IgD-negative memory B cell (primary cell): Measurements from ENCODE around the gene NR3C1. TPM values are rescaled to one million over a fixed set of nuclear protein-coding genes. Genes with fewer than 3 reads are reported as not detected.
"Not testable (repeated sequence)": the region's sequence is repeated elsewhere in the genome, so short reads cannot be mapped to it uniquely, and the experiment has no call there.

Source experiments
- H3K27ac Mint-ChIP-seq, 3 donors: one replicate each; pipeline ENCODE4 v1.8.0; 2020 to 2022; ENCODE audit warnings: mild to moderate bottlenecking in 3 of 3, mixed read lengths in 3 of 3, moderate library complexity in 1 of 3
- H3K27me3 Mint-ChIP-seq: one replicate; pipeline ENCODE4 v1.8.0; 2021; ENCODE audit warnings: mixed read lengths
- H3K36me3 Mint-ChIP-seq: one replicate; pipeline ENCODE4 v1.8.0; 2020; ENCODE audit warnings: mild to moderate bottlenecking, mixed read lengths
- H3K4me1 Mint-ChIP-seq, 3 donors: one replicate each; pipeline ENCODE4 v1.8.0; 2020 to 2022; ENCODE audit warnings: mixed read lengths in 3 of 3, mild to moderate bottlenecking in 1 of 3
- H3K4me3 Mint-ChIP-seq, 4 donors: one replicate each; pipeline ENCODE4 v1.8.0; 2020 to 2022; ENCODE audit warnings: mild to moderate bottlenecking in 4 of 4, mixed read lengths in 4 of 4, moderate library complexity in 3 of 4
- H3K9me3 Mint-ChIP-seq, 3 donors: one replicate each; pipeline ENCODE4 v1.8.0; 2020 to 2021; ENCODE audit warnings: mixed read lengths in 3 of 3, mild to moderate bottlenecking in 1 of 3
- polyA plus RNA-seq: library from polyadenylated mRNA; unstranded; fragments of 300-500 nt; fragmentation: Illumina TruSeq; gene quantifications from one replicate; pipeline ENCODE4 v1.2.3, GENCODE V29; 2021

The NR3C1 gene
- polyA plus RNA-seq, 1 donor from 2014 or later = 78.4 TPM

- Mint-ChIP-seq H3K27ac (no peak overlapping the region), H3K4me1 (peaks cover 14 to 19% (median 18%) of the 10 kb centered on the region in 3 donors), H3K27me3 (no peaks in the 10 kb centered on the region), H3K36me3 (peaks cover 12% of the 10 kb centered on the region), H3K9me3 (peaks cover 1 to 7% (median 5%) of the 10 kb centered on the region in 3 donors), H3K4me3 (no peak overlapping the region)
These were observed 71.5 kb downstream of the NR3C1 start for GRCh38 chr5:143331956-143332355.

GRCh38 chr5:143329843-143330242 is 73.6 kb downstream of the NR3C1 start:
- Mint-ChIP-seq H3K4me3 (no peak overlapping the region), H3K36me3 (peaks cover 13% of the 10 kb centered on the region), H3K27me3 (no peaks in the 10 kb centered on the region), H3K27ac (no peak overlapping the region), H3K4me1 (peaks cover 12 to 18% (median 17%) of the 10 kb centered on the region in 3 donors), H3K9me3 (peaks cover 5 to 9% (median 9%) of the 10 kb centered on the region in 3 donors)

GRCh38 chr5:143328589-143329220 is 74.8 kb downstream of the NR3C1 start:
- H3K27me3 Mint-ChIP-seq = no peaks in the 10 kb centered on the region
- peaks cover 15 to 24% (median 15%) of the 10 kb centered on the region in 3 donors for H3K4me1 Mint-ChIP-seq
- H3K9me3 Mint-ChIP-seq = peaks cover 5 to 12% (median 9%) of the 10 kb centered on the region in 3 donors
- H3K27ac Mint-ChIP-seq = no peak overlapping the region
- no peak overlapping the region for H3K4me3 Mint-ChIP-seq
- peaks cover 15% of the 10 kb centered on the region for H3K36me3 Mint-ChIP-seq

- H3K27ac Mint-ChIP-seq, H3K4me3 Mint-ChIP-seq, H3K27me3 Mint-ChIP-seq: not testable (repeated sequence)
- Mint-ChIP-seq H3K36me3 (peaks cover 20% of the 10 kb centered on the region), H3K4me1 (peaks cover 22 to 40% (median 39%) of the 10 kb centered on the region in 3 donors), H3K9me3 (peaks cover 3 to 12% (median 9%) of the 10 kb centered on the region in 3 donors)
These were observed 78.4 kb downstream of the NR3C1 start for GRCh38 chr5:143325086-143325485.

GRCh38 chr5:143322931-143323630 is 80.4 kb downstream of the NR3C1 start:
- H3K36me3 Mint-ChIP-seq = peaks cover 18% of the 10 kb centered on the region
- peak overlapping the region in 1 of 4 donors; percentile 58 for H3K4me3 Mint-ChIP-seq
- H3K9me3 Mint-ChIP-seq, H3K27me3 Mint-ChIP-seq: not testable (repeated sequence)
- peaks cover 23 to 42% (median 38%) of the 10 kb centered on the region in 3 donors for H3K4me1 Mint-ChIP-seq
- H3K27ac Mint-ChIP-seq = peak overlapping the region in 2 of 3 donors; percentile 9 to 76

DNA sequence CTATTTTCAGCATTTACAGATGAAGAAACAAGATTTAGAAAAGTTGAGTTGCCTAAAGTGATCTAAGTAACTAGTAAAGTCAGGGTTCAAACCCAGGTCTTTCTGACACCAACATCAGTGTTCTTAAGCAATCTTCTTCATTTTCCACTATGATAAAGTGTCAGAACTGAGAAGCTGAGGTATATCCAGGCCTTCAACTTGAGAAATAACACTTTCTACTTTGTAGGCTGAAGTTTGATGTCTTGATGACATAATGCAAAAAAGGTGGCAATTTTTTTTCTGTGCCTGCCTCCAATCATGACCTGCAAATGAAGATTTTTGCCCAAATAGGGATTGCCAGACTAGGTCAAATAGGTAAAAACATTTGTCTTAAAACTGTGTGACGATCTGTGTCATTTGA is 81.3 kb downstream of the NR3C1 start:
- peaks cover 15% of the 10 kb centered on the region for H3K36me3 Mint-ChIP-seq

DNA sequence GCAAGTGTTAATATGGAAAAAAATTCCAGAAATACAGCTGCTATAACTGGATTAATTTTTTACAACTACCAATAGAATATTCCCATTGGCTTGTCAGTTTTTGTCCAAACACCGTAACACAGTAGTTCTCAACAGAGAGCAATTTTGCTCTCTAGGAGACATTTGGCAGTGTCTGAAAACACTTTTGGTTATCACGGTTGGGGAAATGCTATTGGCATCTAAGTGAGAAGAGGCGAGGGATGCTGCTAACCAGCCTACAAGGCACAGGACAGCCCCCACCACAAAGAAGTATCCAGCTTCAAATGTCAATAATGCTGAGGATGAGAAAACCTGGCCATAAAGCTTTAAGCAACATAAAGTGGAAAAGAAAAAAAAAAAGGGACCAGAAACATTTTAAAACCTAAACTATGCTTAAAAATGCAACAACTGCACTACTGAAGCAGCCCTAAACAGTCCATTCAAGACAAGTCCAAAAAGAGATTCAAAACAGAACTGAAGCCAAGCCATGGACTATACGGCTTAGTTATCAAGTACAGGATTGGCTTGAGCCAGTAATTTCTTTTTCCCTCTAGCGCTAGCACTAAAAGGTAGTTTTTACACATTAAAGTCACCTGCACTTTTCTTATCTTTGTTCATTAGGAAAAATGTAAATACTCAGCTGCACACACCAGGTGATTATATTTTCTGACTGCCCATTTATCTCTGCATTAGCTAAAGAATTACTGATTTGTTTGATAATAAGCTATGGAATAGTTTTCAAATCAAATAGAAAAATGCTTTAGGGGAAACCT is 83.9 kb downstream of the NR3C1 start:
- H3K4me3 Mint-ChIP-seq = no peak overlapping the region
- no peaks in the 10 kb centered on the region for H3K27me3 Mint-ChIP-seq
- H3K36me3 Mint-ChIP-seq = peaks cover 11% of the 10 kb centered on the region
- peaks cover 35 to 64% (median 49%) of the 10 kb centered on the region in 3 donors for H3K4me1 Mint-ChIP-seq
- H3K27ac Mint-ChIP-seq = no peak overlapping the region
- peaks cover 0 to under 1% (median 0%) of the 10 kb centered on the region in 3 donors for H3K9me3 Mint-ChIP-seq

More for the DNA sequence above, 81.3 kb downstream of the NR3C1 start:
- H3K9me3 Mint-ChIP-seq = peaks cover under 1 to 9% (median 5%) of the 10 kb centered on the region in 3 donors
- H3K4me3 Mint-ChIP-seq = no peak overlapping the region
- no peaks in the 10 kb centered on the region for H3K27me3 Mint-ChIP-seq
- H3K4me1 Mint-ChIP-seq = peaks cover 23 to 46% (median 43%) of the 10 kb centered on the region in 3 donors
- H3K27ac Mint-ChIP-seq = no peak overlapping the region

- no peaks in the 10 kb centered on the region for H3K27me3 Mint-ChIP-seq
- peaks cover 38 to 64% (median 54%) of the 10 kb centered on the region in 3 donors for H3K4me1 Mint-ChIP-seq
- H3K4me3 Mint-ChIP-seq = no peak overlapping the region
- peaks cover 8% of the 10 kb centered on the region for H3K36me3 Mint-ChIP-seq
- H3K27ac Mint-ChIP-seq = no peak overlapping the region
- no peaks in the 10 kb centered on the region for H3K9me3 Mint-ChIP-seq
These were observed 84.7 kb downstream of the NR3C1 start for GRCh38 chr5:143318833-143319232.

DNA sequence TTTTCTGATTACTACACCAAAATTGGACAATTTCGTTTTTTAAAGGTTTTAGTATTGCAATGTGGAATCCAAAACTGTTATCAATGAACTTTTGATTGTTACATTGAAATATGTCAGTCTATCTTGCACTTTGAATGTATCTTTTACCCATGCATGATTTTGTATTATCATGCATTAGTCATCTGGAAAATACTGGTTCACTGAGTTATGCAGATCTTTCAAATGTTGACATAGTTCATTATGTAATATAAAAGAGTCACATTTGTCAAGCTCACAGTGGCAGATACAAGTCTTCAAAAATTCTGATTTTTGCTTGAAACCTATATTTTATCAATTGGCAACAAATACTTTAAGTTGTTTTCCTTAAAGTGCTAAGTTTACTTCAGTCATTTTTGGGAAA is 85.2 kb downstream of the NR3C1 start:
- Mint-ChIP-seq H3K36me3 (peaks cover 9% of the 10 kb centered on the region), H3K27me3 (no peaks in the 10 kb centered on the region), H3K4me1 (peaks cover 40 to 65% (median 54%) of the 10 kb centered on the region in 3 donors), H3K4me3 (no peak overlapping the region), H3K27ac (no peak overlapping the region), H3K9me3 (no peaks in the 10 kb centered on the region)

- no peak overlapping the region for H3K27ac Mint-ChIP-seq
- H3K36me3 Mint-ChIP-seq = peaks cover 9% of the 10 kb centered on the region
- peaks cover 40 to 60% (median 45%) of the 10 kb centered on the region in 3 donors for H3K4me1 Mint-ChIP-seq
- H3K27me3 Mint-ChIP-seq = no peaks in the 10 kb centered on the region
- no peak overlapping the region for H3K4me3 Mint-ChIP-seq
- no peaks in the 10 kb centered on the region for H3K9me3 Mint-ChIP-seq
These were observed 86.4 kb downstream of the NR3C1 start for GRCh38 chr5:143316844-143317631.

- Mint-ChIP-seq H3K36me3 (peaks cover 12% of the 10 kb centered on the region), H3K9me3 (no peaks in the 10 kb centered on the region), H3K4me3 (no peak overlapping the region), H3K27ac (no peak overlapping the region), H3K27me3 (no peaks in the 10 kb centered on the region), H3K4me1 (peaks cover 40 to 58% (median 41%) of the 10 kb centered on the region in 3 donors)
These were observed 87.1 kb downstream of the NR3C1 start for GRCh38 chr5:143316337-143316736.

GRCh38 chr5:143315929-143316328 is 87.6 kb downstream of the NR3C1 start:
- H3K27me3 Mint-ChIP-seq = no peaks in the 10 kb centered on the region
- peaks cover 12% of the 10 kb centered on the region for H3K36me3 Mint-ChIP-seq
- no peak overlapping the region for H3K27ac Mint-ChIP-seq
- peak overlapping the region in 1 of 4 donors; percentile 13 for H3K4me3 Mint-ChIP-seq
- H3K4me1 Mint-ChIP-seq = peaks cover 38 to 57% (median 39%) of the 10 kb centered on the region in 3 donors
- H3K9me3 Mint-ChIP-seq = no peaks in the 10 kb centered on the region

- H3K9me3 Mint-ChIP-seq = no peaks in the 10 kb centered on the region
- peak overlapping the region in 1 of 4 donors; percentile 37 for H3K4me3 Mint-ChIP-seq
- no peaks in the 10 kb centered on the region for H3K27me3 Mint-ChIP-seq
- H3K36me3 Mint-ChIP-seq = peaks cover 12% of the 10 kb centered on the region
- H3K4me1 Mint-ChIP-seq = peaks cover 33 to 51% (median 38%) of the 10 kb centered on the region in 3 donors
- peak overlapping the region in 2 of 3 donors; percentile 27 to 33 for H3K27ac Mint-ChIP-seq
These were observed 88.3 kb downstream of the NR3C1 start for GRCh38 chr5:143315214-143315613.

GRCh38 chr5:143314659-143315058 is 88.8 kb downstream of the NR3C1 start:
- peak overlapping the region in 1 of 4 donors; percentile 58 for H3K4me3 Mint-ChIP-seq
- H3K27me3 Mint-ChIP-seq = no peaks in the 10 kb centered on the region
- H3K36me3 Mint-ChIP-seq = peaks cover 12% of the 10 kb centered on the region
- peaks cover 29 to 50% (median 38%) of the 10 kb centered on the region in 3 donors for H3K4me1 Mint-ChIP-seq
- peak overlapping the region in 1 of 3 donors; percentile 8 for H3K27ac Mint-ChIP-seq
- no peaks in the 10 kb centered on the region for H3K9me3 Mint-ChIP-seq
